ENCODE measurements around the gene PGS1. TPM values are rescaled to one million over a fixed set of nuclear protein-coding genes. Genes with fewer than 3 reads are reported as not detected.

The PGS1 gene
- total RNA-seq, 4 donors from 2014 or later = 30.4 to 40.3 (median 39.9) TPM

- intact Hi-C loops (cut with DNase I; ENCODE audit: low total_unique reads) = no loop called here
- no peak for DNase-seq (ENCODE audit: low spot score in 2 of 2)
- TF ChIP-seq POLR2A (IDR thresholded peaks at IDR 0.05) = no peak
- TF ChIP-seq, protein P1, sequence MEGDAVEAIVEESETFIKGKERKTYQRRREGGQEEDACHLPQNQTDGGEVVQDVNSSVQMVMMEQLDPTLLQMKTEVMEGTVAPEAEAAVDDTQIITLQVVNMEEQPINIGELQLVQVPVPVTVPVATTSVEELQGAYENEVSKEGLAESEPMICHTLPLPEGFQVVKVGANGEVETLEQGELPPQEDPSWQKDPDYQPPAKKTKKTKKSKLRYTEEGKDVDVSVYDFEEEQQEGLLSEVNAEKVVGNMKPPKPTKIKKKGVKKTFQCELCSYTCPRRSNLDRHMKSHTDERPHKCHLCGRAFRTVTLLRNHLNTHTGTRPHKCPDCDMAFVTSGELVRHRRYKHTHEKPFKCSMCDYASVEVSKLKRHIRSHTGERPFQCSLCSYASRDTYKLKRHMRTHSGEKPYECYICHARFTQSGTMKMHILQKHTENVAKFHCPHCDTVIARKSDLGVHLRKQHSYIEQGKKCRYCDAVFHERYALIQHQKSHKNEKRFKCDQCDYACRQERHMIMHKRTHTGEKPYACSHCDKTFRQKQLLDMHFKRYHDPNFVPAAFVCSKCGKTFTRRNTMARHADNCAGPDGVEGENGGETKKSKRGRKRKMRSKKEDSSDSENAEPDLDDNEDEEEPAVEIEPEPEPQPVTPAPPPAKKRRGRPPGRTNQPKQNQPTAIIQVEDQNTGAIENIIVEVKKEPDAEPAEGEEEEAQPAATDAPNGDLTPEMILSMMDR (IDR thresholded peaks at IDR 0.05) = no peak
- 94 to 97% methylated on average over 6 of the region's 6 CpGs for WGBS, 2 donors
- no peak overlapping the region for H3K4me3 ChIP-seq (ENCODE audit: low read depth, poor library complexity, severe bottlenecking)
Observed at GRCh38 chr17:78392295-78392694, 13.8 kb downstream of the PGS1 start.

DNA sequence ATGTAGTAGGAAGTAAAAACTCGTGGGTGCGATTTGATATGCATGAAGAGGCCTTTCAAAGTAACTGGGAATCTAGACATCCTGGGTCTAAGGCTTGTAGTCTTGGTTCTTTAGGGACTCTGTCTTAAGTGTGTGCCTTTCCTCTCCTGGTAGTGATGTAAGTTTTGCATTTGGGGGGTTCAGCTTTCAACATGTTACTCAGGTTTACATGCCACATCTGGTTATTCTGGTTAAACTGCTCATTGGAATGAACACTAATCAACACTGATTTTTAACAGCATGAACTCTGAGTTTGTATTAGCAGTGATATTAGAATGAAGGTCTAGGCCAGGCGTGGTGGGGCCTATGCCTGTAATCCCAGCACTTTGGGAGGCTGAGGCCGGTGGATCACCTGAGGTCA, 15.1 kb downstream of the PGS1 start:
- intact Hi-C loops (cut with DNase I; ENCODE audit: low total_unique reads) = no loop called here
- no peak overlapping the region for H3K4me3 ChIP-seq (ENCODE audit: low read depth, poor library complexity, severe bottlenecking)
- no peak for TF ChIP-seq POLR2A (IDR thresholded peaks at IDR 0.05)
- TF ChIP-seq, protein P1 (IDR thresholded peaks at IDR 0.05) = no peak
- no peak for DNase-seq (ENCODE audit: low spot score in 2 of 2)
- WGBS, 2 donors = 94 to 95% methylated on average over 4 of the region's 4 CpGs

DNA sequence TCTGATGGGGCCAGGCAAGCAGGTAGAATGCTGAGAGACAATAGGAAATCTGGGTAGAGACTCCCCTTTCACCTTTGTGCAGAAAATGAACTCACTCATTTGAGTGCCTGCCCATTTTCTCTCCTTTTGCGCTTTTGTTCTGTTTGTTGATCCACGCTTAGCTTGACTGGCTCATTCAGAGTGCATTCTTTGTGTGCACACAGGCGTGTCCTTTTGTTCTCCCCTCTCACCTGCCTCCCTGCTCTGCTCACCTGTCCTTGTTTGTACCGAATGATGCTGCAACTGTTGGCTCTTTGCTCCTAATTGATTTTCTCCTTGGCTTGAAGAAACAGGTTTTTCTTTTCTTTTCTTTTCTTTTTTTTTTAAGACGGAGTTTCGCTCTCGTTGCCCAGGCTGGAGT, 15.8 kb downstream of the PGS1 start:
- intact Hi-C loops (cut with DNase I; ENCODE audit: low total_unique reads) = no loop called here
- DNase-seq (ENCODE audit: low spot score in 2 of 2) = no peak
- WGBS, 2 donors = 91 to 95% methylated on average over 7 of the region's 7 CpGs
- no peak for TF ChIP-seq POLR2A (IDR thresholded peaks at IDR 0.05)
- TF ChIP-seq, protein P1 (IDR thresholded peaks at IDR 0.05) = no peak
- H3K4me3 ChIP-seq (ENCODE audit: low read depth, poor library complexity, severe bottlenecking) = no peak overlapping the region

DNA sequence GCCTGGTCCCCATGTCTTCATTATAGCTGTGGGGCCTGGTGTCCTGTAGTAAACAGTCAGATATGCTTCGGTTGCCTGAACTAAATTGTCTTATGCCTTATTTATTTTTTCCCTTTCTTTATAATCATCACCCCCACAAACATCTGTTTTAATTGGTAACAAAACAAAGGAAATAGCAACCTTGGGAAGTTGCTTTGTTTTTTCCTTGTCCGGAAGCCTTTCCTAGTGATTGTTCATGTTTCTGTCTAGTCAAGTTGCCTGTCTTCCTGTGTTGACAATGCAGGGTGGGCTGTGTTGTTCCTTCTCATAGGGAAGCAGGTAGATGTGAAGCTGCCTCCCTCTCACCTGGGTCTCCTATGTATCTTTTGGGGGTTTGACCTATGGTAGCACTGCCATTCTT, 16.7 kb downstream of the PGS1 start:
- intact Hi-C loops (cut with DNase I; ENCODE audit: low total_unique reads) = no loop called here
- TF ChIP-seq POLR2A (IDR thresholded peaks at IDR 0.05) = no peak
- TF ChIP-seq, protein P1 (IDR thresholded peaks at IDR 0.05) = no peak
- 81 to 89% methylated on average over 2 of the region's 2 CpGs for WGBS, 2 donors
- no peak overlapping the region for H3K4me3 ChIP-seq (ENCODE audit: low read depth, poor library complexity, severe bottlenecking)
- no peak for DNase-seq (ENCODE audit: low spot score in 2 of 2)

DNA sequence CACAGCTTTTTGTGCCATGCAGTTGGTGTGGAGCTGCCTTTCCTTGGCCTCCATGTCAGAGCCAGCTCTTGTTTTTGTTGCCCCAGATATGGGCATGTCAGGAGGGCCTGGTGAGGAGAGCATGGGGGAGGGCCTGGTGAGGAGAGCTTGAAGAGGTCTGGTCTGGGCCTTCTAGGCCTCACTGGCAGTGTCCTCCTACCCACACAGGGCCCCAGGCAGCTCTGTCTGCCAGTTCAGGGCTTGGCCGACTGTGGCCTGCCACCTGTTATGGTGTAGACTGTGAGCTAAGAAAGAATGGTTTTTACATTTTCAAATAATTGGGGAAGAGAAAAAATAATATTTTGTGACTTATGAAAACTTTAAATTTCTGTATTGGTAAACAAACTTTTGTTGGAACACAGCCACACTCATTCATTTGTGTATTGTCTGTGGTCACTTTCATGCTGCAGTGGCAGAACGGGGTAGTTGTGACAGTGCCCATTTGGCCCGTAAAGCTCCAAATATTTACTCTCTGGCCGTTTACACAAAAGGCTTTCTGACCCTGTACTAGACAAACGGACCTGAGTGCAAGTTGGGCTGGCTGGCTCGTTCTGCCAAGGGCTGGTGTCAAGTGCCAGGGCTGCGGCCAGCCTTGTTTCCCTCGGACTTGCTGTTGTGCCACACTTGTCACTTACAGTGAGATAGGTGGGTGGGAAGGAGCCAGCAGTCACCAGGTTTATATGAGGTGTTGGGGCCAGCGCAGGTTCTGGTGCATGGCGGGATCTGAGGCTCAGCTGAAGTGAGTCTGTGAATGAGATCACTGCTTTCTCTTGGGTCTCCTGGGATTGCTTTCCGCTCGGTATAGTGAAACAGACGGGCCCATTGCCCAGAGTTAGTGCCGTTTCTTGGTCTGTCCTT, 18.2 kb downstream of the PGS1 start:
- WGBS, 2 donors = 70 to 79% methylated on average over 14 of the region's 14 CpGs
- intact Hi-C loops (cut with DNase I; ENCODE audit: low total_unique reads) = no loop called here
- no peak for DNase-seq (ENCODE audit: low spot score in 2 of 2)
- H3K4me3 ChIP-seq (ENCODE audit: low read depth, poor library complexity, severe bottlenecking) = no peak overlapping the region
- TF ChIP-seq, protein P1 (IDR thresholded peaks at IDR 0.05) = no peak
- no peak for TF ChIP-seq POLR2A (IDR thresholded peaks at IDR 0.05)
